Activated CD8-positive, alpha-beta memory T cell treated with anti-CD3 and anti-CD28 coated beads, Interleukin-2, amount 50 U/mL, for 4 hours (primary cell): ENCODE results near the gene ADRB2.
A peak's percentile ranks its signal among the peaks of the same experiment; 100 is the strongest.

ENCODE experiments used
- DNase-seq: peaks from one replicate; pipeline ENCODE4 v3.0.0-alpha.2; 2020

The ADRB2 gene

GRCh38 chr5:148831590-148832565 lies 5.5 kb downstream of the ADRB2 start:
- no peak for DNase-seq

GRCh38 chr5:148833122-148833521 lies 6.7 kb downstream of the ADRB2 start:
- DNase-seq: no peak

GRCh38 chr5:148833925-148834324 lies 7.5 kb downstream of the ADRB2 start:
- DNase-seq: no peak

GRCh38 chr5:148834689-148835088 lies 8.3 kb downstream of the ADRB2 start:
- no peak for DNase-seq

- no peak for DNase-seq
These were observed 10.2 kb downstream of the ADRB2 start for GRCh38 chr5:148836272-148837250.

- no peak for DNase-seq
These were observed 11.0 kb downstream of the ADRB2 start for GRCh38 chr5:148837383-148837782.

- no peak for DNase-seq
These were observed 11.9 kb downstream of the ADRB2 start for GRCh38 chr5:148838357-148838756.

- DNase-seq: no peak
These were observed 13.5 kb downstream of the ADRB2 start for GRCh38 chr5:148839960-148840359.

GRCh38 chr5:148840531-148840930 lies 14.1 kb downstream of the ADRB2 start:
- DNase-seq: no peak

- DNase-seq: no peak
These were observed 15.1 kb downstream of the ADRB2 start for GRCh38 chr5:148841519-148841918.

- DNase-seq: no peak
These were observed 15.8 kb downstream of the ADRB2 start for GRCh38 chr5:148842161-148842560.

GRCh38 chr5:148843510-148844318 lies 17.3 kb downstream of the ADRB2 start:
- no peak for DNase-seq

GRCh38 chr5:148844433-148845280 lies 18.2 kb downstream of the ADRB2 start:
- peak; percentile 44 for DNase-seq

- no peak for DNase-seq
These were observed 20.5 kb downstream of the ADRB2 start for GRCh38 chr5:148846930-148847329.

GRCh38 chr5:148847456-148847855 lies 21.0 kb downstream of the ADRB2 start:
- DNase-seq: no peak

- DNase-seq: no peak
These were observed 22.1 kb downstream of the ADRB2 start for GRCh38 chr5:148848393-148849031.

GRCh38 chr5:148849461-148849860 lies 23.1 kb downstream of the ADRB2 start:
- DNase-seq: peak; percentile 22

GRCh38 chr5:148850836-148851235 lies 24.4 kb downstream of the ADRB2 start:
- DNase-seq: no peak

GRCh38 chr5:148853868-148854267 lies 27.5 kb downstream of the ADRB2 start:
- DNase-seq: no peak

- no peak for DNase-seq
These were observed 29.0 kb downstream of the ADRB2 start for GRCh38 chr5:148855249-148856008.
